ENCODE measurements around the gene NBDY.
"Not testable (repeated sequence)": the region's sequence is repeated elsewhere in the genome, so short reads cannot be mapped to it uniquely, and the experiment has no call there.

The NBDY gene, protein sequence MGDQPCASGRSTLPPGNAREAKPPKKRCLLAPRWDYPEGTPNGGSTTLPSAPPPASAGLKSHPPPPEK

DNA sequence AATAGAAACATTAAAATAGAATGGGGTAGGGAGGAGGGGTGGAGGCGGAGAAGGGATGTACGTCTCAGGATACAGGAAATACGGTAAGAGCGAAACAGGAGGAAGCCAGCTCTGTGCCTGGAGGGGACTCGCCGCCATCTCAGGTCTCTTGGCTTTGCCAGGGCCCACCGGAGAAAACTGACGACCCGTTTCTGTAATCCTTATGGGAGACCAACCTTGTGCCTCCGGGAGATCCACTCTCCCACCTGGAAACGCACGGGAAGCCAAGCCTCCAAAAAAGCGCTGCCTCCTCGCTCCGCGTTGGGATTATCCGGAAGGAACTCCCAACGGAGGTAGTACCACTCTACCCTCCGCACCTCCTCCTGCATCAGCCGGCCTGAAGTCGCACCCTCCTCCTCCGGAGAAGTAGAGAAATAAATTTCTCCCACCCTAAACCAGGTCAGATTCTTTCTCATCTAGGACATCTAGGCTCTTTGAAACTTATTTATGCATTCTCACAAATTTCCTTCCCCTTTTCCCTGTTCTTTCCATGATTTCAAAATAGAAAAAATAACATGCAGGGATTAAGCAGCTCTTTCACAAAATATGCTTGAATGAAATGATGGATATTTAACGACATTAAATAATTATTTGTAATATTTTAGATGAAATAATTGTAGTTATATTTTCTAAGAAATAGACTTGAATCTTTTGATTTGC, at the start of gene NBDY:
NBDY (plus strand) TSS at position 92 of the 699 bp plus-strand sequence; CDS start at position 203, 111 bp downstream.
- DNase-seq (ENCODE audit: low spot score in 2 of 2), result peak in 1 of 2 donors; percentile 10
- H3K36me3 Mint-ChIP-seq (ENCODE audit: insufficient read depth), result peaks cover 3% of the 10 kb centered on the region

DNA sequence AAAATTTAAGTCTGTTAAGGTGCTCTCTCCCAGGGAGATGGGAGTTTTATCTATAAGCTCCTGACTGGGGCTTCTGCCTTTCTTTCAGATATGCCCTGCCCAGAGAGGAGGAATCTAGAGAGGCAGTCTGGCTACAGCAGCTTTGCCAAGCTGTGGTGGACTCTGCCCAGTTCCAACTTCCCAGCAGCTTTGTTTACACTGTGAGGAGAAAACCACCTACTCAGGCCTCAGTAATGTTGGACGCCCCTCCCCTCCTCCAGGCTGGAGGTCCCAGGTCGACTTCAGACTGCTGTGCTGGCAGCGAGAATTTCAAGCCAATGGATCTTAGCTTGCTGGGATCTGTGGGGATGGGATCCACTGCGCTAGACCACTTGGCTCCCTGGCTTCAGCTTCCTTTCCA, 24.5 kb upstream of the NBDY start:
- not testable (repeated sequence) for H3K27ac Mint-ChIP-seq (ENCODE audit: low read depth); H3K4me1 Mint-ChIP-seq; H3K27me3 Mint-ChIP-seq; H3K36me3 Mint-ChIP-seq (ENCODE audit: insufficient read depth); H3K9me3 Mint-ChIP-seq; DNase-seq (ENCODE audit: low spot score in 2 of 2); ATAC-seq (replicated peaks; ENCODE audit: extremely low read depth, poor library complexity, severe bottlenecking); H3K4me3 Mint-ChIP-seq

More for the DNA sequence above, at the start of gene NBDY:
- H3K9me3 Mint-ChIP-seq, result no peaks in the 10 kb centered on the region
- H3K27ac Mint-ChIP-seq (ENCODE audit: low read depth), result peak within 1 kb of the TSS; percentile 89
- peak; percentile 79 for ATAC-seq (replicated peaks; ENCODE audit: extremely low read depth, poor library complexity, severe bottlenecking)
- H3K27me3 Mint-ChIP-seq, result no peaks in the 10 kb centered on the region
- H3K4me3 Mint-ChIP-seq, result peak within 1 kb of the TSS; percentile 87
- H3K4me1 Mint-ChIP-seq, result peaks cover 11% of the 10 kb centered on the region

DNA sequence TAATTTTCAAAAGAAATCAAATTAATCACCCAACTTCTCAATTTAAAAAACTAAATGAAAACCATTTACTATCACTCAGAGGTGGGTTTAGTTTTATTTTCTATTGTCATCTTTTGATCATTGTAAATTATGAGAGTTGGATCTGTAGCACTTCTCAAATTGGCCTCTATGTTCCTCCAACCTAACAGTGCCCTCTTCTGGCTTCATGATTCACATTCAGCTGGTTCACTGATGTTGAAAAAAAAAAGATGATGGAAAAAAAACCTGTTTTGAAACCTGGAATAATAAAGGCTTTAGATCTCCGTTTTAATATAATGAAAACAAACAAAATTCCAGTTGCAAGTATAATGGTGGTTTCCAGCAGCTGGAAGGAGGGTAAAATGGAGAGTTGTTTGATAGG, 2.4 kb upstream of the NBDY start:
- DNase-seq (ENCODE audit: low spot score in 2 of 2) (no peak), ATAC-seq (replicated peaks; ENCODE audit: extremely low read depth, poor library complexity, severe bottlenecking) (no peak)
- peaks cover 3% of the 10 kb centered on the region for H3K36me3 Mint-ChIP-seq (ENCODE audit: insufficient read depth)
- H3K4me1 Mint-ChIP-seq, result peaks cover 6% of the 10 kb centered on the region
- H3K27ac Mint-ChIP-seq (ENCODE audit: low read depth), result no peak overlapping the region
- no peaks in the 10 kb centered on the region for H3K9me3 Mint-ChIP-seq
- no peaks in the 10 kb centered on the region for H3K27me3 Mint-ChIP-seq
- no peak overlapping the region for H3K4me3 Mint-ChIP-seq

DNA sequence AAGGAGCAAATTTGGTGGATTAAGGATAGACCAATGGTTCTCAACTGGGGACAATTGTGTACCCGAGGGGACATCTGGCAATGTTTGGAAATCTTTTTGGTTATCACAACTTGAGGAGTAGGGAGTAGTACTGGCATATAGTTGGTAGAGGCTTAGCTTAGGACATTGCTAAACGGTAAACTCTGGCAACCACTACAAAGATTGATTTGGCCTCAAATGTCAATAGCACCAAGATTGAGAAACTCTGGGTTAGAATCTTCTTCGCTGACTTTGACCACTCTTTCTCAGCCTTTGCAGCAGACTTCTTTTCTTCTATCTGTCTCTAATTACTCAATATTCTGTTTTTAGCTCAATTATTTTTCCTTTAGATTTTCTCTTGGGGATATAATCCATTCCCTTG, 1.5 kb upstream of the NBDY start:
- ATAC-seq (replicated peaks; ENCODE audit: extremely low read depth, poor library complexity, severe bottlenecking) (no peak), DNase-seq (ENCODE audit: low spot score in 2 of 2) (no peak)
- Mint-ChIP-seq H3K27me3 (no peaks in the 10 kb centered on the region), H3K4me3 (no peak overlapping the region), H3K4me1 (peaks cover 11% of the 10 kb centered on the region), H3K27ac (ENCODE audit: low read depth) (peak overlapping the region; percentile 9), H3K36me3 (ENCODE audit: insufficient read depth) (peaks cover 5% of the 10 kb centered on the region), H3K9me3 (no peaks in the 10 kb centered on the region)

DNA sequence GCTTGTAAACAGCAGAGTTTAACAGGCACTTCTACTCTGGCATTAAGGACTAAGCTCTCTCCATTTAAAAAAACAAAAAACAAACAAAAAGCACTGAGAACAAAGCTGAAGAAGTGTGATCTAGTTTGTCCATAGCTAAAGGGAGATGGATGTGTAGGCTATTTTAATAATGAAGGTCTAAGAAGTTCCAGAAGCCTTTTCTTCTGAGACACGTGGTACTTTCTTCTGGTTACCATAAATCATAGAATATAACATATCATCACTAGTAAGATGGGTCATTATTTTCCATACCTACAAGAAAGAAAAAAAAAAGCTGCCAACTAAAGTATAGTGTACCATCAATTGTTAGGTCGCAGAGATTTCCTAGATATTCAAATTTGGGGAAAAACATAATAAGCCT, 722 bp upstream of the NBDY start:
- DNase-seq (ENCODE audit: low spot score in 2 of 2) (no peak), ATAC-seq (replicated peaks; ENCODE audit: extremely low read depth, poor library complexity, severe bottlenecking) (no peak)
- Mint-ChIP-seq H3K27ac (ENCODE audit: low read depth) (no peak overlapping the region), H3K27me3 (no peaks in the 10 kb centered on the region), H3K9me3 (no peaks in the 10 kb centered on the region), H3K4me3 (peak overlapping the region; percentile 23), H3K4me1 (peaks cover 11% of the 10 kb centered on the region), H3K36me3 (ENCODE audit: insufficient read depth) (peaks cover 3% of the 10 kb centered on the region)

DNA sequence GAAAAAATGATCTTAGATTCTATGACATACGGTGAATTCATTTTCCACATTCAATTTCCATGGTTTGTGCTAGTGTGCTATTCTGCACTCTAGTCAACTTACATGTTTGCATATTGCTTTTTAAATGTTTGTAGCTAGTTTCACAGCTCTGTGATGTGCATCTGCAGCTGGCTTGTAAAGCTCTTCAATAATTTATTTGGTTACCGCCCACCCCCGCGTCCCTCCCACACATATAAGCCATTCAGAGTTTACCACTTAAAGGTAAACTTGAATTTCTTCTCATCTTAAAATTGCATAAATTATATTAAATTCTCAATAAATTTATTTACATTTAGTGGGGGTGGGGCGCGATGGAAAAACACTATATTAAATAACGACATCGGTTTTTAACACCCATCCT, 291 bp upstream of the NBDY start:
- H3K4me3 Mint-ChIP-seq, result peak overlapping the region; percentile 87
- peak overlapping the region; percentile 89 for H3K27ac Mint-ChIP-seq (ENCODE audit: low read depth)
- peak; percentile 72 for ATAC-seq (replicated peaks; ENCODE audit: extremely low read depth, poor library complexity, severe bottlenecking)
- H3K27me3 Mint-ChIP-seq, result no peaks in the 10 kb centered on the region
- H3K9me3 Mint-ChIP-seq, result no peaks in the 10 kb centered on the region
- H3K4me1 Mint-ChIP-seq, result peaks cover 11% of the 10 kb centered on the region
- H3K36me3 Mint-ChIP-seq (ENCODE audit: insufficient read depth), result peaks cover 3% of the 10 kb centered on the region
- DNase-seq (ENCODE audit: low spot score in 2 of 2), result no peak

DNA sequence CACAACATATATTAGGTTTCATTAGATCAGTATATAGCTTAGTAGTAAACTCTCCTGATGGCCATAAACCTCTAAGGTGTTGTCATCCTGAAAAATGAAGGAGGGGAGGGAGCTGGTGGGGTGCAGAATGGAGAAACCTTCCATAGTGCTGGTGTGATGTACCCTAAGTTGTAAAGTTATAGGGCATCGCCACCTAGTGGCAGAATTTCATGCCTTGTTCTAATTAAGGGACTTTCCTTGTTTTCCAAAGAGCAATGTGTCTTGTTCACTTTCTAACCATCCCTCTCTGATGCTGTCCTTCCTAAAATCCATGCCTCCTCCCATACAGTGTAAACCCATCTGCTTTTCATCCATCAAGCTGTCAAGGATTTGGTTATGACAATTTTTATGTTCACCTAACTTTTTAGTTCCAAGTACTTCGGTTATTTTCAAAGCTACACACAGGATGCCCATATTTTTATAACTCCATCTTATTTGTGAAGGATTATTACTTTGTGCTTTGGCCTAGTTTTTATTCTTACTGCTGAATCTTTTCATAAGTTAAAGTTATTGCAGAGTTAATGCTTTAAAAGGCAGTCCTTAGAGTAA, 4.5 kb downstream of the NBDY start:
- H3K4me1 Mint-ChIP-seq, result peaks cover 9% of the 10 kb centered on the region
- peak in 1 of 2 donors; percentile 20 for DNase-seq (ENCODE audit: low spot score in 2 of 2)
- ATAC-seq (replicated peaks; ENCODE audit: extremely low read depth, poor library complexity, severe bottlenecking), result no peak

DNA sequence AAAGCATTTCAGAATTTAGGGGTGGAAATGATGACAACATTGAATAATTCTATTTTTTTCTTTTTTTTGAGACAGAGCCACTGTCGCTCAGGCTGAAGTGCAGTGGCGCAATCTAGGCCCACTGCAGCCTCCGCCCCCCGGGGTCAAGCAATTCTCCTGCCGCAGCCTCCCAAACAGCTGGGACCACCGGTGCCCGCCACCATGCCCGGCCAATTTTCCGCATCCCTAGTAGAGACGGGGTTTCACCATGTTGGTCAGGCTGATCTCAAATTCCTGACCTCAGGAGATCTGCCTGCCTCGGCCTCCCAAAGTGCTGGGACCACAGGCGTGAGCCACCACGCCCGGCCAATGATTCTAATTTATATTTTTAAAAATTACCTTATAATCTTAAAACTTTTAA, 7.2 kb downstream of the NBDY start:
- DNase-seq (ENCODE audit: low spot score in 2 of 2), result no peak

More for the DNA sequence above, 4.5 kb downstream of the NBDY start:
- Mint-ChIP-seq H3K27me3 (no peaks in the 10 kb centered on the region), H3K4me3 (no peak overlapping the region), H3K9me3 (no peaks in the 10 kb centered on the region), H3K36me3 (ENCODE audit: insufficient read depth) (peaks cover 8% of the 10 kb centered on the region), H3K27ac (ENCODE audit: low read depth) (no peak overlapping the region)

DNA sequence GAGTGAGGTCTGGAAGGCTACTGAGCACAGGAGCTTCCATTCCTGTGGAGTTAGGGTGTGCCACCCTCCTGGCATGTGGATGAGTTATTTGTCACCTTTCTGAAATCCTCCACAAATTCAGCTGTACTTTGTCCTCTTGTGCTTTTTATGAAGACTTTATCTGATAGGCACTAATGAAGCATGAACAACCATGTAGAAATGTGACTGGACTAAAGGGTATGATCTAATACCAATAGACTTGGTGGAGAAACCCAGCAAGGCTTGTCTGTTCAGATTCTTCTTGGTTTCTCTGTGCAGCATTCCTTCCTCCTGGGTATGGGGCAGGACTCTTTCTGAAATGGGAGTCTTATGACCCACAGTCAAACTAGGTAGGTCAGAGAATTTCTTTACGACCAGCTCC, 9.6 kb downstream of the NBDY start:
- H3K4me1 Mint-ChIP-seq, result peaks cover 21% of the 10 kb centered on the region
- H3K4me3 Mint-ChIP-seq, result no peak overlapping the region
- H3K36me3 Mint-ChIP-seq (ENCODE audit: insufficient read depth), result peaks cover 7% of the 10 kb centered on the region

More for the DNA sequence above, 7.2 kb downstream of the NBDY start:
- peaks cover 25% of the 10 kb centered on the region for H3K4me1 Mint-ChIP-seq
- ATAC-seq (replicated peaks; ENCODE audit: extremely low read depth, poor library complexity, severe bottlenecking), result no peak
- H3K27me3 Mint-ChIP-seq, result no peaks in the 10 kb centered on the region
- H3K27ac Mint-ChIP-seq (ENCODE audit: low read depth), result no peak overlapping the region
- H3K4me3 Mint-ChIP-seq, result no peak overlapping the region
- H3K9me3 Mint-ChIP-seq, result no peaks in the 10 kb centered on the region
- H3K36me3 Mint-ChIP-seq (ENCODE audit: insufficient read depth), result peaks cover 8% of the 10 kb centered on the region

DNA sequence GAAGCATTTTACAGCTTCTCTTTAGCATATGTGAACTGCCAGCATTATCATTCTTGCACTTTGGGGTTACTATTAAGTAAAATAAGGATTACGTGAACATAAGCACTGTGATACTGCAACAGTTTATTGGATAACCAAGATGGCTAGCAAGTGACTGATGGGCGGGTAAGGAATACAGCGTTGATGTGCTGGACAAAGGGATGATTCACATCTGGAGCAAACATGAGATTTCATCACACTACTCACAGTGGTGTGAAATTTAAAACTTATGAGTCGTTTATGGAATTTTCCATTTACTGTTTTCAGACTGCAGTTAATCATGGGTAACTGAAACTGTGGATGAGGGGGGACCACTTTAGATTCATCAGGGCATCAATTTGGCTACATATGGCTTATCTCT, 16.0 kb downstream of the NBDY start:
- no peak for ATAC-seq (replicated peaks; ENCODE audit: extremely low read depth, poor library complexity, severe bottlenecking)
- Mint-ChIP-seq H3K36me3 (ENCODE audit: insufficient read depth) (peaks cover 2% of the 10 kb centered on the region), H3K27me3 (no peaks in the 10 kb centered on the region), H3K4me1 (peaks cover 28% of the 10 kb centered on the region), H3K27ac (ENCODE audit: low read depth) (no peak overlapping the region), H3K4me3 (no peak overlapping the region), H3K9me3 (no peaks in the 10 kb centered on the region)
- DNase-seq (ENCODE audit: low spot score in 2 of 2), result no peak

More for the DNA sequence above, 9.6 kb downstream of the NBDY start:
- Mint-ChIP-seq H3K27me3 (no peaks in the 10 kb centered on the region), H3K9me3 (no peaks in the 10 kb centered on the region), H3K27ac (ENCODE audit: low read depth) (no peak overlapping the region)
- no peak for DNase-seq (ENCODE audit: low spot score in 2 of 2)
- no peak for ATAC-seq (replicated peaks; ENCODE audit: extremely low read depth, poor library complexity, severe bottlenecking)

DNA sequence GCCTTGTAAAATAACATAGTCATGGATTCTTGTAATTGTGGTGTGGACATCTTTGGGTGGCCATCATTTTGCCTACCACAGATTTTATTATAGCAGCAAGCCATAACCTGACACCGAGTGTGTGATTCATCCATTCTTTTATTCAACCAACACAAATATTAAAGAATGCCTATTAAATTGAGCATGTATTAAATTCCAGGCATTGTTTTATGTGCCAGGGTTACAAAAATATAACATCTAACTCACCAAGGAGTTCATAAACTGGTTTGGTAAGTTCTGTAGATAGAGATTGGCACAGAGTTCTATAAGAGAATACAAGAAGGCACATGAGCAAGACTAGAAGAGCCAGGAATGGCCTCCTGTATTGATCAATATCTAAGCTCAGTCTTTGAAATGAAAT, 18.0 kb downstream of the NBDY start:
- ATAC-seq (replicated peaks; ENCODE audit: extremely low read depth, poor library complexity, severe bottlenecking) (no peak), DNase-seq (ENCODE audit: low spot score in 2 of 2) (no peak)
- H3K9me3 Mint-ChIP-seq, result no peaks in the 10 kb centered on the region
- no peak overlapping the region for H3K27ac Mint-ChIP-seq (ENCODE audit: low read depth)
- H3K36me3 Mint-ChIP-seq (ENCODE audit: insufficient read depth), result no peaks in the 10 kb centered on the region
- no peak overlapping the region for H3K4me3 Mint-ChIP-seq
- H3K4me1 Mint-ChIP-seq, result peaks cover 27% of the 10 kb centered on the region
- H3K27me3 Mint-ChIP-seq, result no peaks in the 10 kb centered on the region

DNA sequence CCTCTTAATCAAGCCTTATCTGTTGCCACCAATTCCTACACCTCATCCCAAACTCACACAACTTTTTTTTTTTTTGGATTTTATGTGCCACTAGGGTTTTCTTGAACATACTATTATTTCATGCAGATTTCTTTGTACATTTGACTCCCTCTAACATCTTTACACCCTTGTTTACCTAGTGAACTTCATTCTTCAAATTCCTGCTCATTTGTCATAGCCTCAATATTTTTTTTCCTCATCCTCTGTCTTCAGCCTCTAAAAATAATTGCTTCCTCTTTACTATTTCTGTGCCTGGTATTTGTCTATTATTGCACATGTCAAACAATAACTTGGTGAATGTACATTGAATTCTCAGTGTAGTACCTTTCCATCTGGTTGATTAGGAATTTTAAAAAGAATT, 22.0 kb downstream of the NBDY start:
- Mint-ChIP-seq H3K9me3 (no peaks in the 10 kb centered on the region), H3K36me3 (ENCODE audit: insufficient read depth) (no peaks in the 10 kb centered on the region), H3K4me3 (no peak overlapping the region), H3K27ac (ENCODE audit: low read depth) (peak overlapping the region; percentile 33), H3K27me3 (no peaks in the 10 kb centered on the region), H3K4me1 (peaks cover 33% of the 10 kb centered on the region)
- DNase-seq (ENCODE audit: low spot score in 2 of 2) (no peak), ATAC-seq (replicated peaks; ENCODE audit: extremely low read depth, poor library complexity, severe bottlenecking) (no peak)

DNA sequence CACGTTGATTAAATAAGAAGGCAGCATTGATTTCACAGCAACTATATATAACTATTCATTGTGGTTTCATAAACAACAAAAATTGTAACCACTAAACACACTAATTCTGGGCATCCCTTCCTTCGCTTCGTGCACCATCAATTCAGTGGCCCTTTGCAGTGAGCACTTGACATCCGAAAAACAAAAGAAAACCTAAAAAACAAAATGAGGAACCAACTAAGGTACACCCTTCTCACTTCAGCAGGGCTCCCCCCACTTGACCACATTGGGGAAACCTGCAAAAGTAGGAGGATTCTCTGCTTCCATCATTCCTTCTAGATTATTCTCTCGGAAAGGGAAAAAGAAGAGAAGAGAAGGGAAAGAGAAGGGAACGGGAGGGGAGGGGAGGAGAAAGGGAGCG, 28.3 kb downstream of the NBDY start:
- H3K9me3 Mint-ChIP-seq, result no peaks in the 10 kb centered on the region

More for the DNA sequence above, 28.3 kb downstream of the NBDY start:
- peaks cover 28% of the 10 kb centered on the region for H3K4me1 Mint-ChIP-seq
- H3K4me3 Mint-ChIP-seq, result no peak overlapping the region
- H3K27me3 Mint-ChIP-seq, result no peaks in the 10 kb centered on the region
- DNase-seq (ENCODE audit: low spot score in 2 of 2) (no peak), ATAC-seq (replicated peaks; ENCODE audit: extremely low read depth, poor library complexity, severe bottlenecking) (no peak)
- H3K27ac Mint-ChIP-seq (ENCODE audit: low read depth), result no peak overlapping the region
- H3K36me3 Mint-ChIP-seq (ENCODE audit: insufficient read depth), result peaks cover 2% of the 10 kb centered on the region

Measured in central memory CD8-positive, alpha-beta T cell (primary cell).